Ramos (cell line): ENCODE results near the gene OSR1.
"Not testable (repeated sequence)": the region's sequence is repeated elsewhere in the genome, so short reads cannot be mapped to it uniquely, and the experiment has no call there.

ENCODE experiments used
- in situ Hi-C: fragments of 300-500 bp; cut with MboI; formaldehyde crosslinking; loops from one replicate; pipeline ENCODE4 v1.14.3; 2022; ENCODE audit warnings: low sequenced_read_pairs; ENCODE audit not compliant: unreplicated experiment

The OSR1 gene

DNA sequence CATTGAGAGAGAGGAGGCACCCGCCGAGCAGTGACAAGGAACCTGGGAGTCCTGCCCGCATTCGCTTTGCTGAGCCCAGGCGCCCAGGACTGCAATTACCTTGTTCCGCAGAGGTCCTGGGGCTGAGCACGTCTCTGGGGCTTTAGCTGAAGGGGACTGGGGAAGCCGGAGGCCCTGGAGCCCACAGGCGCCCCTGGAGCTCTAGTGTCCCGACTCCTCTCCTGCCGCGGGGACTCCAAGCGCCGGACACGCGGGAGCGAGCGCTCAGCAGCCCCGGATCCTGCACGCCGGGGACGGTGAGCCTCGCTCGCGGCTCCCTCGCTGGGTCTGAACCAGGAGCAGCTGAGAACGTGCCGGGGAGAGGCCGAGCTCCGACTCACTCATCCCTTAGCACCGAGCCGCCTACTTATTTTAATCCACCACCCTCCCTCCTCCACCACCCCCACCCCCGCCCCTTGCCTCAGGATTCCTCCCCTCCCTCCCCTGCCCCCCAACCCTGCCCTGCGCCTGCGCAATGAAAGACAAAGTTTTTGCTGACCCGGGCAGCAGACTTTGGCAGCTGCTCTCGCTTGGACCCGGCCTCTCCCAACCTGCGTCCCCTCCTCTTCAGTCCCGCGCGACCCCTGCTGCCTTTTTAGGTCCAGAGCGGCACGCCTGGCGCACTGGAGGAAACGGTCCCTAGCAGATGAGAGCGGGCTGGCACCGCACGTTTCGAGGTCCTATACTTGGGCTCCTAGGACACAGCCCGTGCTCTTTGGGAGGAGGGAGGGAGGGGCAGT lies at the start of gene OSR1:
Gene OSR1 (minus strand): TSS at position 382 of the 779 bp plus-strand sequence. CDS start 4,818 bp downstream, outside the sequence.
- in situ Hi-C loops, result loop anchor here (25.0 kb wide), 3 partner anchors 504 to 846 kb away; no protein-coding TSS in a partner anchor

DNA sequence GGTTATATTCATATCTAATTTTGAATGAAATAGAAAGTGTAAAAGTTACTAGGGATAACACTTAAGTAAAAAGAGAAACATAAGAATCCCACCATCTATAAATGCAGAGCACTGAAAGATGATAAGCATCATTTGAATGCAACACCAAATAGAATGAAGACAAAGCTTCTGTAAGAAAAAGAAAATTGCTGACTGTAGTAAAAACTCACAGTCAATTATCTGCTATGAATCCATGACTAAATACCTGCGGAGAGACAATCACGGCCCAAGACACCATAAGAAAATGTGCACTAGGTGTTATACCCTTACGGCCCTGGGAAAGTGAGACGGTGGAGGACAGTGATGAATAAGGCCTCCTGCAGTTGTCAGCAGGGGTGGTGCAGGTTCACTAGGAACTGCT lies 45.4 kb upstream of the OSR1 start:
- in situ Hi-C loops, result no loop called here

DNA sequence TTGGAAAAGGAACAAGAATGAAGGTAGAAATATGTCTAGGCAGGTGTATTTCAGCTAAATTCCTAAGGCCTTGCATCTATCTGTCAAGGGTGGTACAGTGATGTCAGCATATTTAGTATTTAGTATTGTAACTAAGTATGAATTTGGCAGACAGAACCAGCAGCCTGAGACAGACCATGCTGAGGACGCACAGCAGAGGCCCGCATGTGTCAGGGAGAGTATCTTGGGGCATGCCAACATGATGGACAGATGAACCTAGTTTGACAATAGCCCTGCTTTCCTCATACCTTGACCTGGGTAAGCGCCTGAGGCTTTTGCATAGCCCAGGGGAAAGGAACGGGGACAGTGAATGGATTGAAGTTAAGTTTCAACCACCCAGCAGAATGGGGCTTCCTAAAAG lies 33.8 kb upstream of the OSR1 start:
- in situ Hi-C loops, result no loop called here

DNA sequence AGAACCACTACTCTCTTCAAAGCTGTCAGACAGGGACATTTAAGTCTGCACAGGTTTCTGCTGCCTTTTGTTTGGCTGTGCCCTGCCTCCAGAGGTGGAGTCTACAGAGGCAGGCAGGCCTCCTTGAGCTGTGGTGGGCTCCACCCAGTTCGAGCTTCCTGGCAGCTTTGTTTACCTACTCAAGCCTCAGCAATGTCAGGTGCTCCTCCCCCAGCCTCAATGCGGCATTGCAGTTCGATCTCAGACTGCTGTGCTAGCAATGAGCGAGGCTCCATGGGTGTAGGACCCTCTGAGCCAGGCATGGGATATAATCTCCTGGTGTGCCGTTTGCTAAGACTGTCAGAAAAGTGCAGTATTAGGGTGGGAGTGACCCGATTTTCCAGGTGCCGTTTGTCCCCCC lies 31.0 kb upstream of the OSR1 start:
- in situ Hi-C loops, result not testable (repeated sequence)

DNA sequence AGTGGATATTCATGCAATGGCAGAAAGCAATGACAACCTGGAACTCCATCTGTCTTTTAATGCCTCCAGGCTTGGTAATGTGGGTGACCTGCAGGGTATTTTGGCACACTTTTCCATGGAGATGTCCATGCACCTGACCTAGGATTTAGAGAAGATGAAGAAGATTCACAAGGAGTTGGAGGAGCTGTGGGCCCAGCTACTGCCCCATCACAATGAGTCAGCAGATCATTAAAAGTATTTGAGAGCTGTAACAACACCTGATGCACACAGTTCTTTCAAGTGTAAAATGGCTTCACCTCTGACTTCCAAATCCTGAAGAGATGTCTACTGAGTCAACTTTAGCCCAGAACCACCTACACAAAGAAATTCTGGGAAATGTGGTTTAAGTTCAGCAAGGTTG lies 22.1 kb upstream of the OSR1 start:
- in situ Hi-C loops, result no loop called here

DNA sequence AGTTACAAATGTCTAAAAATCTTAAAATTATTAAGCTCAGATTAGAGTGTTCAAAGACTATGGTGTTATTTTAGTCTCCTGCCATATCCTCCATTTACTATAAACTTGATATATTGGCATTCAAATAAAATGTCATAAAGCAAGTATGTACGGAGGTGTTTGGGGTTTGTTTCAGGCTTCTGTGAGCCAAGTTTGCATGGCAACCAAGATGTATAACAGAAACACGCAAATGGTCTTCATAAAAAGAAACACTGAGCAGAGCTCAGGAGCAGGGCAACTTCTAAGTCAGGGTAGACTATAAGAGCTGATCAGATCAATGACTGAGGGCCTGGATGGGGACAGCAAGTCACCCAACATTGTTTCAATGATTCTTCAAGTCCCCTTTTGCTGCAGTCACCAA lies 20.5 kb upstream of the OSR1 start:
- in situ Hi-C loops, result no loop called here

DNA sequence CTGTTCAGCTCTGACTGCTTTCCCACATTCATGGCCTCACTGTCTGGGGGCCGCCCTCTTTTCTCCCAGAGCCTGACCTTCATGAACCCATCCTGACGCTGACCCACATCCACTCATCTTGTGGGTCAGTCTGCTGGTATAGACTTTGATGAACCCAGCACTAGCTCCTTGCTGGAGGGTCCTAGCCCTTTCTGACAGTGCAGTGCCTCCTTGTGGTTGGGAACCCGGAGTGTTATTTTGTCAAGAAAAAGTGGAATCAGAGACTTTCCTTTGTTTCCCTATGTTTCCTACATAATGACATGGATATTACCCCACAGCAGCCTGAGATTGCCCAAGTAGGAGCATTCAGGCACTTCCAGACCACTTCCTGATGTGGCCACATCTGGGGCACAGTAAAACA lies 19.3 kb upstream of the OSR1 start:
- in situ Hi-C loops, result no loop called here

DNA sequence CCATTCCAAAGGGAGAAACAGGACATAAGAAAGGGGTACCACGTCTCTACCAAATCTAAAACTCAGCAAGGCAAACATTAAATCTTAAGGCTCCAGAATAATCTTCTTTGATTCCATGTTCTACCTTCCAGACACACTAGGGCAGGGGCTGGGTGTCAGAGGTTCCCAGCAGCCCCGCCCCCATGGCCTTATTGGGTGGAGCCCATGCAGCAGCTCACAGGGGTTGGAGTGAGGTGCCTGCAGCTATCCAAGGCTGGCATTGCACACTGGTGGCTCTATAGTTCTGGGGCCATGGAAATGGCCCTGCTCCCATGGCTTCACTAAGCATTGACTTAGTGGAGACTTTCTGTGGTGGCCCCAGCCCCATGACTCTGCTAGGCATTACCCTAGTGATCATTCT lies 14.9 kb upstream of the OSR1 start:
- in situ Hi-C loops, result loop anchor here (25.0 kb wide), 3 partner anchors 489 to 861 kb away; no protein-coding TSS in a partner anchor

DNA sequence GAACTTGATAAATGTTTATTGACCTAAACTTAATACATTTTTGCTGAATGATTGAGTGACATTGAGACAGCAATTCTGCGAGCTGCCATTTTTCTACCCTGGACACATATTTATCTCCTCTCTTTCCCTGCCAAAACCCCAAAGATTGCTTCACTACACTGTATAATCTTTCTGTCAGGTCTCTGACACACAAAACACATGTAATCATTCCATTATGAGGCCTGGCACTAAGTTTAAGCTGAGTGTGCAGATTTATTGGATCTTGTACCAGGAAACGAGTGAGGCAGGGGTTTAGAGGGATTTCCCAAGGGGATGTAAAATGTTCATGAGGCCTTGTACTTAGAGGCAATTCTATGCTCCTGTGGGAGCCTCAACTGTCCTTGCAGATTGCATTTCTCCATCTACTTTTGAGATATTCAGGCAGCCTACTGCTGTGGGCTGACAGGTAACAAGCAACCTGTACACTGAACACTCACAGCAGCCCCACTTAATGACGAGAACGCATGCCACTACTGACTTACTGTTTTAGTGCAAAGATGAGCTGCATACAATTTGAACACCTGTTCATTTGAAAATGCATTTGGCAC lies 13.7 kb upstream of the OSR1 start:
- in situ Hi-C loops, result loop anchor here (25.0 kb wide), 3 partner anchors 490 to 860 kb away; no protein-coding TSS in a partner anchor

DNA sequence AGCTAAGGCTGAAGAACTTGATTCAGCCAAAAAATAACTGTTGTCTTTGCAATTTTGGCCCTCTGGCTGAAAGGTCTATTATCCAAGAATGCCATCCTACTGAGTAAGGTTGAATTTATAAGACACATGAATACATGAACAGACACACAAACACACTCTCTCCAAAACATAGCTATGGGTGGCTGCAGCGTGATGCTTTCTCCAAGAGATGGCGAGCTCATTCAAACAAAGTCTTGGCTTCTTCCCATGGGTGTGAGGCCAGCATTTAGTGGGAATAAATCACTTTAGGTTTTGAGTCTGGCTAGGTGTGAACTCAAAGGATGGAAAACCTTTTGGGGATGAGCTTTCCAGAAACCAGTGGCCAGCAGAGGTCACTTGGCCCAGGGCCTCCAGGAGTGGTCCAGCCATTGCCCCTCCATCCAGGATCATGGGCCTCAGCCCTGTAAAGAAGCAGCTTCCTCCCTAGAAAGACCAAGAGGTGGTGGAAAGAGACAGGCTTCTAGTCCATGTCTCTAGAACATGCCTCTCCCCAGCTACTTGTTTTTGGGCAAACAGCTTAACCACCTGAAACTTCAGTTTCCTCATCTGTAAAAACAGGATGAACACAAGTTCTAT lies 11.0 kb upstream of the OSR1 start:
- in situ Hi-C loops, result loop anchor here (25.0 kb wide), 3 partner anchors 493 to 857 kb away; no protein-coding TSS in a partner anchor

DNA sequence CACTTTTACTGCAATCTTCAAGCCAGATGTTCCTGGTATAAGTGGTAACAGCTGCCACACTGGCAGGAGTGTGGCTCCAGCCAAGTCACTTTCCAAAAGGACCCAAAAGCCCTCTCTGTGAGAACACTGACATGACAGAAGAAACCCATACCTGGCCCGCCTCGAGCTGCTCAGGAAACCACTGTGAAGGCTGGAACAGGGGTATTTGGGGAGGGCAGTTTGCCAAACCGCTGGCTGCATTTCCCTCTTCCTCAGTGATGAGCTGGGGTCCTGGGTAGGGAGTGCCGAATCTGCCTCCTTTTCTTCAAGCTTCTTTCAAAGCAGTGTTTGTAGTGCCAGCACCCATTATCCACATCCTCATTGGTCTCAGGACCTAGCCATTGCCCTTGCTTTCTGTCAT lies 10.3 kb upstream of the OSR1 start:
- in situ Hi-C loops, result loop anchor here (25.0 kb wide), 3 partner anchors 494 to 856 kb away; no protein-coding TSS in a partner anchor

DNA sequence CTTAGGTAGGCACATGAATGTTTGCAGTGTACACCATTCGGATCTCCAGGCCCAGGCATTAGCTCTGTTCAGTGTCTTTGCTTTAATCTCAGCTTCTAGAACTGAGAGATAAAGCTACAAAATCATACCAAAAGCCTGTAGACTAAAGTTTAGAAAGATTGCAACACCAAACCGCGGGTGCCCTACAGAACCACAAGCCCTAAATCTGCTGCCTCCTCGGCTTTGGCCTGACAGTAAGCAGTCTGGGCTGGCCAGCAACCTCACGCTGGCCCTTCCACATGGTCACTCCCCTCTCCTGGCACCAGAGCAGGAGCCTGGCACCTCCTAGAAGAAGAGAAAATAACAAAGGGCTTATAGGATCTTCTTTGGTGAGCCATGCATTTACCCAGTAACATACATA lies 8.9 kb upstream of the OSR1 start:
- in situ Hi-C loops, result loop anchor here (25.0 kb wide), 3 partner anchors 495 to 855 kb away; no protein-coding TSS in a partner anchor

DNA sequence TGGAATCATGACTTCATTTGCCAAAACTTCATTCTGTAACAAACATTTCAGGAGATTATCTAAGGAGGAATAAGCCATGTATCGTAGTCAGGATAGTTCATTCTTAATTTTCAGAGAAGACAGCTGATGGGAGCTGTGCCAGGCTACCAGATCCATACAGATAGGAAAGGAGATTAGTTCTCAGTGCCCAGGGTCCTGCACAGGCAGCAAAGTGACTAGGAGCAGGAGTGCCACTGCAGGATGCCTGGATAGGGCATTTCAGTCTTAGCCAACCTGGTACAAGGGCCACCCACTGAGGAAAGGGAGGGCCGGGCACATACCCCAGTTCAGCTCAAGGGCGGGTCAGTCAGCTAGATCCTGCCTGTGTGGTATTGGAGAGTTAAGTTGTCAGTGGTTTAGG lies 6.7 kb upstream of the OSR1 start:
- in situ Hi-C loops, result loop anchor here (25.0 kb wide), 3 partner anchors 497 to 853 kb away; no protein-coding TSS in a partner anchor

DNA sequence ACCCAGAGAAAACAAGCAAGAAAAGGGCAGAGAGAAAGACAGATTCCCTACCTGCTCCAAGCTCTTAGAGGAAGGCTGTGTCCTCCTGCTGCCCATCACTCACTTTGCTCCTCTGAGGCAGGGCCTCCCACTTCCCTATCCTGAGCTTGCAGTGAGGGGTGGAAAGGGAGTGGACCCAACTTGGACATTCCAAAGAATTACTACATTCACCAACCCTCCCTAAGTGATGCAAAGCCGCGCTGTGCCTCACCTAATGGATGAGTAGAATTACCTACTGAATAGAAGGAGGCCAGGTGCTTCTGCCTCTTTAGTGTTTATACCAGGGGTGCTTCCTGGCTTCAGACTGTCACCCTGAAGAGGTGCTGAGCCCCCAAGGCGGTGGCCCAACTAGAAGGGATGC lies 5.6 kb upstream of the OSR1 start:
- in situ Hi-C loops, result loop anchor here (25.0 kb wide), 3 partner anchors 498 to 852 kb away; no protein-coding TSS in a partner anchor

DNA sequence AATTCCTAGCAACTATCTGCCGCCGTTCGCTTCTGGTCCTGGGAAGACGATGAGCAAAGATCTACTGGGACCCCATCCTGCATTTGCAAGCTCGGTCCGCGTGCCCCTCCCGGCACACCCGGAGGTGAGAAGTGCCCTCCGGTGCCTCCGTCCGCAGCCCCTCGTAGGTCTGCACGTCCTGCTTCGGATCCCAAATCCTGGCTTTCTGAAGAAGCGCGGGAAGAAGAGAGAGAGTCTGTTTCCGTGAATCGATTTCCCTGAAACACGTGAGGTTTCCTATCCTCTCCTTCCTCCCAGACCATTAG lies 5.0 kb upstream of the OSR1 start:
- in situ Hi-C loops, result loop anchor here (25.0 kb wide), 3 partner anchors 499 to 851 kb away; no protein-coding TSS in a partner anchor

DNA sequence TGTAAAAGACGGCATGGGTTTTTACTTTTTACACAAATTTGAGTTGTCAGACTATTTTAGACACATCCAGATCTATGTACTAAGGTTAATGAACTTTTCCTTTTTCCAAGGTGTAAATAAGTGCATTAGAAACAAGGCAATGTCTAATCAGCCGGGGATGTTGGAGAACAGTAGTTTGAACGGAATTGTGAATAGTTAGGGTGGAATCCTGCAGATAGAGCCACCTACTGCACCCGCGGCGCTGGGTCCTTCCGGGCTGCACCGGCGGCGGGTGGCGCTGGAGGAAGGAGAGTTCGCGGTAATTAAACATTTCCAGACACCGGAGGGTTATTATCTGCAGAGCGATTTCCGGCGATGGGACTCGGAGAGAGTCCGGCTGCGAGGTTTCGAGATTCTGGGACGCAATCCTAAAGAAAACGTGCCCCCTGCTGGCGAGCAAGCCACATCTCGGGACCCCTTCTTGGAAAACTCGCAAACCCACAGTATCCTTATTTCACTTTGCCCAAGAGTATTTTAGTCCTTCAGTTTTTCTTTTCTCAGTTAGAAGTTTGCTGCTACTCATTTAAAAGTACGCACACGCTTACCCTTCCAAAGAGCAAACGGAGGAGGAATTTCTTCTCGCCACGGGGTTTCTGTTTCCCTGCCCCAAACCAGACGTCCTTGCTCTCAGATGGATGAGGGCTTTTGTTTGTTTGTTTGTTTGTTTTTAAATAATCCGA lies 4.5 kb upstream of the OSR1 start:
- in situ Hi-C loops, result loop anchor here (25.0 kb wide), 3 partner anchors 499 to 851 kb away; no protein-coding TSS in a partner anchor

DNA sequence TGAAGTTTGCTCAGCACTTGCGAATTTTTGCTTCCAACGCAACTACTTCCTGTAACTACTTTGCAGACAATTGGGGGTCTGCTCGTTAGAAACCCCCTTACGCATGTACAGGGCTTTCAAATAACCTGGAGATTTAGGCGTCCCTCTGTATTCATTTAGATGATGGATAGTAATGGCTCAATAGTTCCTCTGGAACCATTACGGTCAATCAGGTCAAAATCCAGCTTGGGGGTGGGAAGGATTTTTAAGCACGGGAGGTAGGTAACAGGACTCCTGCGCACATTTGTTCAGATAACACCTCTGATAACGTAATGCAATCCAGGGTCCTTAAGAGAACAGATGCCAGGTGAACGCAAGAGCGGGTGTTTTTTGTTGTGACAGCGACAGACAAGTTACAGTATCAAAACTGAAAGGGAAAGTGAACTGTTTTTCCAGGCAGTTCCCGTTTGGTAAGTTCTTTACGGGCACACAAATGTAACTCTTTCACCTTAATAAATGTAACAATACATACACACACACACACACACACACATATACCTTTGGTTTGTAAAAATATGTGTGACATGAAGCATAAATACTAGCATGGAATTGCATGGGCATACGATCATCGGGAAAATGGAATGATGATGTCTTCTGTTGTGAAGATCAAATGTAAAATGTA lies 3.8 kb upstream of the OSR1 start:
- in situ Hi-C loops, result loop anchor here (25.0 kb wide), 3 partner anchors 500 to 850 kb away; no protein-coding TSS in a partner anchor

DNA sequence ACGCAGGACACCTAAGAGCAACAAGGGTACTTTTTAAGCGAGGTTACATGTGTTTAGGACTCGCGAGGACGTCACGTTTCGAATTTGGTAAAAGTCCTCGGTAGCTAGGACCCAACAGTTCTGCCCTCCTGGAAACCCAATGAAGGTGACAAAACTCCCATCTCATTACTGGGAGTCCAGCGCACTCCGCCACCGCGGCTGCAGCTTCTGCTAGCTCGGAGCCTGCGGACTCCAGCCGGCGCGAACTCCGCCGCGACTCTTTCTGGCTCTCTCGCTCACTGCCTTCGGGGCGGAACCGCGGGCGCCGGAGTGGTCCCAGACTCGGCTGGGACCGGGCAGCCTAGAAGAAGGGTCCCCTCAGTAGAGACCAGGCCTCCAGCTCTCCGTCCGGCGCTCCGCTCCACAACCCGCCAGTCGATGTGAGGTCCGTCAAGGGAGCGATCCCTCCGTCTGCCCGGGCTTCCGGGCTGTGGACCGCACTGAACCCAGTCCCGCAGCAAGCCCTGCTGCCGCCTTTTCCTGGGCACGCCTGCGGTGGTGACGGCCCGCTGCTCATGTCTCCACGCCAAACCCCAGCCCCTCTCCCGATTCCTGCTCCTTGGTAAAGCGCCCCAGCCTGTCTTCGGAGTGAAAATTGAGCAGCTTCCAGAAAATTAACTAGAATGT lies 3.0 kb upstream of the OSR1 start:
- in situ Hi-C loops, result loop anchor here (25.0 kb wide), 3 partner anchors 501 to 849 kb away; no protein-coding TSS in a partner anchor

DNA sequence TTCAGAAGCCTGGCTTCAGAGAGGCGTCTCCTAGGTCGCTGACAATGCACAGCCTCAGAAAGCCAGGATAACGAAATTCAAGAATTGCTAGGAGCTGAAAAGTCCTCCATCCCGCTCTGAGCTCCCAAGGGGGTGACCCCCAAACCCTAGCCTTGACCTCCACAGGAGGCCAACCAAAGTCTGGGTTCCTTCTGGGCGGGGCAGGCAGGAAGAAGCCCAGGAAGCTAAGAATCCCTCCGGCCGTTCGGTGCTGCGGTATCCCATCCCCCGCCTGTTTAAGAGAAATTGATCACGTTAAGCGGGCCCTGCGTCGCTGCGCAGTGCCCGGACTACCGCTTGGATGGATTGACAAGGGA lies 2.5 kb upstream of the OSR1 start:
- in situ Hi-C loops, result loop anchor here (25.0 kb wide), 3 partner anchors 501 to 849 kb away; no protein-coding TSS in a partner anchor
